NOMO-1 treated with DMSO at 0.1 percent for 48 hours (cell line): Measurements from ENCODE around the gene BMF.
A peak's percentile ranks its signal among the peaks of the same experiment; 100 is the strongest.

Experiments used
- DNase-seq: peaks from one replicate; lab custom pipeline; 2025; ENCODE audit not compliant: unreplicated experiment; lab: John Stamatoyannopoulos, UW

Gene BMF

DNA sequence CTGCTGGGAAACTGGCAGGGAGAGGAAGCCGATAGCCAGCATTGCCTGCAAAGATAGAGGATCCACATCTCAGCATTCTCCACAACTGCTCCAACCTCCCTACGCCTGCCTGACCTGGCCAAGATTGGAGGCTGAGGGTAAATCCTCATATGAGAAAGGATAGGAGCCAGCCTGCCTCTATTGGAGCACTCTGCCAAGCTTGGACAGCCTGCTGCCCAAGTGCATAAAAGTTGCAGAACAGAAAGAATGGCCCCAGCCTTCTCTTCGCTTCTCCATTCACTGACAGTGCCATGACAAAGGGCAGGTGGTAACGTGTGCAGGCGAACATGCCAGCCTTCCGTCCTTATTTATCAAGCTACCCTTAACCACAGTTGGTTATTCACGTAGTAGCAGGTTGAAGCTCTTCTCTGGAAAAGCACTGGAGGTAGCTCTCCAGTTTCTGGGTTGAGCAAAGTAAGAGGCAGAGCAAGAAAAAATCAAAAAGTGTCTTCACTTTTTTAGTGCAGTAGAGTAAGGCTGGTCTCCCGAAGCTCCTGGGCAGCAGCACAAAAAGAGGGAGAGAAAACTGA lies 4.3 kb downstream of the BMF start:
- no peak for DNase-seq

- DNase-seq: no peak
Observed at GRCh38 chr15:40103864-40104271, 4.8 kb downstream of the BMF start.

DNA sequence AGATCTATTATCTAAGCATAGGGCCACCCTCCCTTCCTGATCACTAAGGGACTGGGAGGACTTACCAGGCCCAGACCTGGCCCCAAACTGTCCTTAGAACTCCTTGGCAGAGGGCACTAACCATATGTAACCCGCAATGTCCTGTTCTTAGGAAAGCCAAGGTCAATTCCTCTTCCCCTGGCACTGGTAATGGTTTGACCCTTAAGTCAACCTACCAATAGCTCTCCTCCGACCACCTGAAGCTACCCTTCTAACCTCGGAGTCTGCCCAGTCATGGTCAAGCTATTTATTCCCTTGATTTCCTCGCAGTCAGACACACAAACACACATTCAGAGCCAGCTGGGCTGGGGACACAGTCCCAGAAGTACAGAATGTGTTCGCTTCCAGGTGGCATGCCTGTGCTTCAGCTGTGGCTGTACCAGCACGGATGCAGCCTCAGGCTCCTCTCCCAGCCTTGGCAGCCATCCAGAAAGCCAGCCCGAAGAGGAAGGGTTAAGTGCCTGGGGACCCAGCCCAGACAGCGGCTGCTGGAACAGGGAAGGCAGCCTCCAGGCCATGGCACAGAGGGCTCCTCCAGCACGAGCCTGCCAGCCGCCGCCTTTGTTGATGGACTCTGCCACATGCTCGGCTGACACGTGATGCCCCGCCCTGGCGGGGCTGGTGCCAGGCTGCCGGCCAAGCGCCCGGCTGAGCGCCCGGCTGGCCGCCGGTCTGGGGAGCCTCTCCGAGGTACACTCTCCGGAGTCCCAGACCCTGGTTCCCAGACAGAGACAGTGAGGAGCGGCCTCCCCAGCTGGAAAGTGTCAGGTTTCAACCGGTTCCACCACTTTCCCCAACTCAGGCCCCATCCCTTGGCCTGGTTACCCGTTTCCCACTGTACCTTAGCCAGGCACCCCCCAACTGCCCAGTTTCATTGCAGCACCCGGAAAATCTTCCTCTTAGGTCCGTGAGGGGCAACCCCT lies 5.5 kb downstream of the BMF start:
- no peak for DNase-seq

GRCh38 chr15:40100947-40101905 lies 7.5 kb downstream of the BMF start:
- peak; percentile 49 for DNase-seq

DNA sequence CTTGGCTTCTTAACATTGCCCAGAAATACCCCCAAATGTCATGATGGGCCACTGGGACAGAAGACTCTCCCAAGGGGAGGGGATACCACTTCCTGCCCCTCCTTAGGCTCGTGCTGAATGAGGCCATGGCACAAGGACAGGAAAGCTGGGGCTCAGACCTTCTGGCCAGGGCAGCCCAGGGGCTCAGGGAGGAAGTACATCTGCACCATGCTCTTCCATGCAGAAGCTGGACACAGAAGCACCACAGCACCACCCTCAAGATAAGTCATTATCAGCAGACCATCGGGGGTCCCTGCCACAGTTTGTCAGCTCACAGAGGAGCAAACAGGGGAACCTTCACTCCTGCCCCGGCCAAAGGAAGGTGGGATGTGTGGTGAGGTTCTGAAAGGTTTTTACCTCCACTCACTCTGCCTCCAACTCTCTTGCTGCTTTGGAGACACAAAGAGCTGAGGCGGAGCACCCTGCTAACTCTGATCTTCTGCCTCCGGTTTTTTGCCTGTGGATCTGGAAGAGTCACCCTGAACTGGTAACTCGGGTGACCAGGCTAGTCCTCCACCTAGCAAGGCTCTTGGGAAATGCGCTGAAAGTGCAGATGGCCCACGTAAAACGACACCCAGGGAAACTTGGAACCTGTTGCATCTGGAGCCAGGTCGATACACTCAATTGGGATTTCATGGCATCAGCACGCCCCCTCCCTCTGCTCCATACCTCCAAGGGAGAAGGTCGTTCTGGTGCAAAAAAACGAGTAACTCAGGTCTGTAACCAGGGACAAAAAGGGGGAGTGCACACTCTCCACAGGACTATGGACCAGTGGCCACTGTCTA lies 8.3 kb downstream of the BMF start:
- no peak for DNase-seq

DNA sequence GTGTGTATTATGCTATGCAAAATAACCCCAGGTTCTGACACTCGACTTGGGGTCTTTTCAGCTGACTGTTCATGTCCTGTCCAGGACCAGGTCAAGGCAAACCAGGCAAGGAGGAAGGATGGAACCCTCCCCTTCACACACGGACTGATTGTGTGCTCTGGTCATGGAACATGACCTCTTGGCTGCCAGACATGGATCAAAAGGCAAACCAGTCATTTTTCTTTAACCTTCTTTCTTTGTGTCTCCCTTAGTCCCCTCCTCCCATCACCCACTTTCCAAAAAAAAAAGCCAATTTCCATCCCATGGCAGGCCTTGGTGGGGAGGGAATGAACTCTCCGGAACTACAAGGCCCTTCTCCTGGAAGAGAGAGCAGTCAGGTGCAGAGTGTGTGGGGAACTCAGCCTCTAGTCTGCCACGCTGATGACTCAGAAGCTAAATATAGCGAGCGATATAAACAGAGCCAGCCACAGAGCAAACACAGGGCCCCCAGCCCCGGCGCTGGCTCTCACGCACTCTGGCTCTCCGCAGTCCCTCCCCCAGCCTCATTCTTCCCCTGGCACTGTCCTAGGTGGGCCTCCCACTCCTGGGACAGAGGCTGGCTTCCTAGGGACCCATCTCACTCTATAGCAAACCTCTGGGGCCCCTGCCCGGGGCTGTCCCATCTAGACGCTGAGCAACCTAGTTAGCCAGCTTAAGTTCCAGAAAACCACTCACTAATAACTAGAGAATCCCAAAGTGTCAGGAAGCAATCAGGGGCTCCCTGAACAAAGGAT lies 10.0 kb downstream of the BMF start:
- DNase-seq: peak; percentile 87

DNA sequence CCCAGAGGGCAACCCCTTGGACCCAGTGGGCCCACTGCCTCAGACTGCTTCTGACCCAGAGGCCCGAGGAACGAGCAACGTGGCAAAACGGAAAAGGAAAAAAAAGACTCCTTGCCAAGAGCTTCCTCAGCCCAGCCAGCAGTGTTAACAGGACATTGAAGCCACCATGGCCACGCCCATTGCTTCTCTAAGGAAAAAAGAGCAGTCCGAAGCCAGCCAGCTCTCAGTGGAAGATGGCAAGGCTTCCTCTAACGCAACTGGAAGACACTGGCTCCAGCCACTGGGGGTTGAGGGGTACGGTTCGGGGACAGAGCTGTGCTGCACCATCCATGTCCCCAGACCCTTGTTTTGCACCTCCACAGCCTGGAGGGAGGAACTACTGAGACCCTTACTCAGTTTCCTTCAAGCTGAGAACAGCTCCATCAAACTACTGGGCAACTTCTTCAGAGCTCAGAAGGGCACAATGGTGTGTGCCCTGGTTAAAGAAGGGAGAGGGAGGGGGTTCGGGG lies 10.7 kb downstream of the BMF start:
- peak; percentile 53 for DNase-seq

DNA sequence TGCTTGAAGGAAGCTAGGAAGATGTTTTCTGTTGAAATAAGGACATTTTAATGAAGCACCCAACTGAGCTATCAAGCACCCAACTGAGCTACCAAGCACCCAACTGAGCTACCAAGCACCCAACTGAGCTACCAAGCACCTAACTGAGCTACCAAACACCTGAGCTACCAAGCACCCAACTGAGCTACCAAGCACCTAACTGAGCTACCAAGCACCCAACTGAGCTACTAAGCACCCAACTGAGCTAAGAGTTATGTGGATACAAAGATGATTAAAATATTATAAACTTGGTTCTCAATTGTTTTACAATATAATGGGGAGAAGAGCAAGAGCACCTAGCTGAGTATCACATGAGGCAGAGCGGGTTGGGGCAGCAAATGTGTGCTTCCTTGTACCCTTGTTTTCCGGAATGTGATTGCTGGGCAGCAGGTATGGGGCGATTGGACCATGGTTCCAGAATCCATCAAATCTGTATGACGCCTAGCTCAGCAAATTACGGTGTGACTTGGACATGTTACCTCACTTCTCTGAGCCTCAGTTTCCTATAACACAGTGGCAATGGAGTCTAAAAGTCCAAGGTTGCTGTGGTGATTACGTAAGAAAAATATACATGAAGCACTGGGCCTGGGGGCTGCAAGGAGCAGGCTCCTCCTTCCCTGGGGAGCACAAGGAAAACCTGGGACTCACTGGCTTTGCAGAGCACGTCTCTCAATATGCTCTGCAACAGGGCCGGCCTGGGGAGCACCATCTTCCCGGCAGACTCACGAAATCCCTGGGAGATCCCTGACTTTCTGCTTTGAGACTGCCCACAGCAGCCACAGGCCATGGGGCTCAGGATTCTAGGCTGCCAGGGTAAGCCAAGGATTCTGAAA lies 11.3 kb downstream of the BMF start:
- DNase-seq: no peak

DNA sequence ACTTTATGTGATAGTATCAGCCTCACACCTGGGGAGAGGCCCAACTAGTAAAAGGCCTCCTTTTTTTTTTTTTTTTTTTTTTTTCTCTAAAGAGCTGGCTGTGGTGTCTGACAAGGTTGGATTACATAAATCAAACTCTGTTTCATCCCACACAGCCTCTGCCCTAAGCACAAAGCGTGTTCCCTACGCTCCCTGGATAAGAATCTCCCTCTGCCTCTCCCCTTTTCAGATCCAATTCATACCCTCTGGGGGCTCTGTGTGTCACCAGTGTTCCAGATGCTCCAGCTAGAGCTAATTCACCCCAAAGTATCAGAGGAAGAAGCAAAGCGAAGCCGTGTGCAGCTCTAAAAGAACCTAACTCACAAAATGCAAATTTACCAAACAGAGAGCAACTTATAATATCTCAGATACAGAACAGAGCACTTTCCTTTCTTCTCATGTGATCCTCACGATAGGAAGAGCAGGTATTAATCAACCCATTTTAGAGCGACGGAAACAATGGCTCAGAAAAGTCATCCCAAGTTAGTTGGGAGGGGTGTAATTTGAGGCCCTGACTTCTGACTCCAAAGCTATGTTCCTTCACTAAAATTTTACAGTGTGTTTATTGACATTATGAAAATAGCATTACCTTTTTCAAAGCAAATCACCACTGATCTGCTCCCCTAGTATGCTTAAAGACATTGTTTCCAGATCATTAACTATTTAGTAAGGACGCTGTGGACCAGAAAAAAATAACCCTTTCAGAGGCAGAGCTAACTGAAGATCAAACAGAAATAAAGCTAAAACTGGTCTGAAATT lies 12.4 kb downstream of the BMF start:
- DNase-seq: no peak

DNA sequence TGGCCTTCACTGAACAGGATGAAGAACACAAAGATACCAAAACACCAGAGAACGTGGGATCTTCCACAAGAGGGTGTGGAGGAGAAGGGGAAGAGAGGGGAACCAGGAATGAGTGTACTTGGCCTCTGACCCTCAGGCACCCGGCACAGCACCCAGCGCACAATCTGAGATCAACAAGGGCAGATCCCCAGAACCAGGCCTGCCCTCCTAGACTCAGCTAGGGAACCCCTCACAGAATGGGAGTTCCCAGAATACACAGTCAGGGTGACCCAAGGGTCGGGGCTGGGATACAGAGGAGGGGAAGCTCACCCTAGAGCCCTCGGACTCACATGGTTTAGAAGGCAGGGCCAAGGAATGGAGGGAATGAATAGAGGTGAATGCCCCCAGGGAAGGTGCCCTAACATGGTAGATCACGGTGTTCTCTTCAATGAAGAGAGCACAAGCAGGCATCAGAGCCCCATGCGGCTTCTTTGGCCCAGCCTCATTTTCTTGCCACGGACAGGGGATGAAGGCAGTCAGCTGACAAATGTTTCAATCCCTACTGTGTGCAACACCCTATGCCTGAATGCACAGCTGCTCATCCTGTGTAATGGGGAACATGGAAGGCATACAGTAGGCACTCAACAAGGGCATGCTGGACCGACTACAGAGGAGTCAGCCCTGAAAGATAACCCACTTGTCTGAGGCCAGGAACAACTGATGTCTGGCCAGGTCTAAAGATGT lies 13.1 kb downstream of the BMF start:
- DNase-seq: no peak

- DNase-seq: no peak
Observed at GRCh38 chr15:40094156-40094555, 14.5 kb downstream of the BMF start.

DNA sequence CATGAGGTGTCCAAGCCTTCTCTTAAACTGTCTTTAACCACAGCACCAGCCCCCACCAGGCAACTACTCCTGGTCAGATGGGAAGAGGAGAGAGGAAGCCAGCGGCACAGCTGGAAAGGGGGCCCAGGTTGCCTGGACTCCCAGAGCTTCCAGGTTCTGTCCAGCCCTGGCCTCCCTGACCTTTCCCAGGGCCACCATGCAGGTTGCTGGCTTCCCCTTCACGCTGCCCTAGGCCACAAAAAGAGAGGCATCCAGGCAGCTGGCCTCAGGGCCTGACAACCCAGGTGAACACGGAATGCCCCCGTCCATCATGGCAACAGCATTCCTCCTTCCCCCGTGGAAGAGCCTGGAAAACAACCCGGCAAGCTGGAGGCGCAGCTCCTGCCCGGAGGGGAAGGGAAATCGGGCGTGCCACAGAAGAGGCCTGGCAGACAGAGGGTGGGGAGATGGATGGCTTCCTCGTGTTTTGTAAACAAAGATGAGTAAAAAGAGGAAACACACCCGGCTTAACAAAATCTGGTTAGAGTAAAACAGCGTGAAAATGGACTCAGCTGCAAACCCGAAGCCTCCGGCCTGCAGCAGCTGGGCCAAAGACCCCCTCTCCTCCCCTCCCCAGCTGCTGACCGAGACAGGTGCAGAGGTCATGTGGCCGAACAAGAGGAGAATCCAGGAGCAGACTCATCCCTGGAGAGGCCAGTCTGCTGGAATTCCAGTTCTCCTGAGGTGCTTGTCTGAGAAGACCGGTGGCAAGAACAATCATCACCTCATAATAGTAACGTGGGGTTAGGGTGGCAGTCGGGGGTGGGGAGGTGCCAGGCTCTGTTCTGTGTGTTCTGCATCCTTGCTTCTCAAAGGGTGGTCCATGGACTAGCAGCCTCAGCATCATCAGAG lies 15.5 kb downstream of the BMF start:
- DNase-seq: peak; percentile 51

DNA sequence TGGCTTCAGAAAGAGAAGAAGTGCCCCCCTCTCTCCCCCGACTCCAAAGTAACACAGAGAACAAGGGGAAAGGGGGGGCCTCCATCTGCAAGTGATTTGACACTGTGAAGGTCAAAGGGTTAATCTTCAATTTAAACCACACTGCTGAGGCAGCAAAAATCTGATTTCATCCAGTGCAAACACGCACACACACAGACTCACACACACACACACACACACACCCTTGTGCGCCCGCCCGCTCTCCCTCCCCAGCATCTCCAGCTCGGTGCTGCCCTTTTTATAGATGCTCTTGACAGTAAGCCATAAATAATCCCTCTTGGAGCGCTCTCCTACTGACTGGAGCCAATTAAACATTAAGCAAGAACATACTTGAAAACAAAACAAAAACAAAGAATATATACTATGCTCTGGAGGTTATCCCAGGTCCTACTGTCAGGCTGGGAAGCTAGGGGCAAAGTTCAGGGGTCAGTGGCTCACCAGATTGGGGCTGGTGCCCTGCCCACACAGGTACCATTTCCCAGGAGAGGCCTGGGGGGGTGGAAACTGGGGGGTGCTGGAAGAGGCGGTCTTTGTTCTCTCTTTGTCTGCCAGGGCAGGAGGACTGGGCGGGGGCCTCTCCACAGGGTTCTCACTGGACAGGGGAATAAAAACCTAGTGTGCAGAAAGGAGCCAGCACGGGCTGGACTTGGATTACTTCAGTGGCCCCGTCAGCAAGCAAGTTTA lies 16.3 kb downstream of the BMF start:
- peak; percentile 67 for DNase-seq

DNA sequence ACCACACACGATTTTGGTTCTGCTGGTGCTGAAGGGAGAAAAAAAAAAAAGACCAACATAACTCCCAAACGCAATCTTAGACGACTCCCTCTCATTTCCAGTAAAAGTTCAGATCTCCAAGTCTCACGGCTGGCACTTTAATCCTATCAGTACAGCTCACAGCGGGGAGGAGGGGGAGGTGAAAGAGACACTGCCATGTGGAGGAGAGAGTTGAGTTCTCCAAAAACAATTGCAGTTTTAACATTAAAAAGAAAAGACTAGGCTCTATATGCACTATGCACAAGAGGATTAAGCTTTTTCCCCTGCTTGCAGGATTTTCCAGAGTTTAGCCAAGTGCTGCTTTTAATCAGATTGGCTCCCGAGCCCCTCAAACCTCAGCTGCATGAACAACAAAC lies 16.8 kb downstream of the BMF start:
- DNase-seq: no peak

DNA sequence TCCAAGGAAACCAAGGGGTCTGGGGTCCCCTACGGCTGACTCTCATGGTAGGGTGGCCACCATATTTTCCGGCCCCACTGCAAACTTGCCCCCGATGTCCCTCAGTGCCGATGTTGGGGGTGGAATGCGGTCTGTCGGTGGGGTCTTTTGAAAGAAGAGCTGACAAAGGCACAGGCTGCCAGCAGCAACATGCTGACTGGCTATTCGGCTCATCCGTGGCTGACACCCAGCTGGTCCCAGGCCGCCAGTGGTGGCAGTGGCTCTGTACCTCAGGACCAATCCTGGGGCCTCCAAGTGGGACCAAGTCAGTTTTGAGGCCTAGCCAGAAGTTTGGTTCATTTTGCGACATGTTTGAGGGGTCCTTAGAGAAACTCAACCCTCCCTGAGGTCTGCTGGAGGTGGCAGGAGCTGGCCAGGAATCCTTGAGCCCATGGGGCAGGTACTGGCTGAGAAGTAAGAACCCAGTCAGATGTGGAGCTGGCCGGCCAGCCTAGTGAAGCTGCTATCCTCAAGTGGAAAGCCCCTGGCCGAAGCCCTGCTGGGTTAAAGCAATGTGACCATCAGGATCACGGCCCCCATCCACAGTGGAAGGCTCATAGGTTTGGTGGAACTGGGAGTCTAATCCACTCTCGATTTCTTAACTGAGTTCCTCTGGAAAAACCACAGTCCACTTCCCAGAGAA lies 17.8 kb downstream of the BMF start:
- DNase-seq: no peak
